T1000 (cell line): ENCODE results near the gene APRT.
A peak's percentile ranks its signal among the peaks of the same experiment; 100 is the strongest.

Source experiments
- DNase-seq: peaks from one replicate; lab custom pipeline; 2025; ENCODE audit warnings: mixed read lengths; lab: John Stamatoyannopoulos, UW

APRT gene

GRCh38 chr16:88822281-88823040, 10.7 kb upstream of the APRT start:
- no peak for DNase-seq

- DNase-seq: no peak
These were observed 9.6 kb upstream of the APRT start for GRCh38 chr16:88821168-88821850.

- no peak for DNase-seq
These were observed 8.8 kb upstream of the APRT start for GRCh38 chr16:88820385-88821025.

- DNase-seq: no peak
These were observed 7.4 kb upstream of the APRT start for GRCh38 chr16:88819126-88819525.

GRCh38 chr16:88818575-88818874, 6.8 kb upstream of the APRT start:
- no peak for DNase-seq

- DNase-seq: no peak
These were observed 6.3 kb upstream of the APRT start for GRCh38 chr16:88817785-88818574.

GRCh38 chr16:88816736-88817535, 5.2 kb upstream of the APRT start:
- DNase-seq: no peak

GRCh38 chr16:88815901-88816589, 4.3 kb upstream of the APRT start:
- no peak for DNase-seq

GRCh38 chr16:88815227-88815626, 3.5 kb upstream of the APRT start:
- no peak for DNase-seq

GRCh38 chr16:88814144-88814502, 2.4 kb upstream of the APRT start:
- no peak for DNase-seq

GRCh38 chr16:88813269-88814143, 1.8 kb upstream of the APRT start:
- DNase-seq: no peak

- no peak for DNase-seq
These were observed 963 bp upstream of the APRT start for GRCh38 chr16:88812513-88813268.

- DNase-seq: peak; percentile 62
These were observed 588 bp downstream of the APRT start for GRCh38 chr16:88810912-88811768.

- no peak for DNase-seq
These were observed 1.4 kb downstream of the APRT start for GRCh38 chr16:88810166-88810911.

GRCh38 chr16:88809676-88810165, 2.0 kb downstream of the APRT start:
- DNase-seq: no peak

- no peak for DNase-seq
These were observed 2.6 kb downstream of the APRT start for GRCh38 chr16:88809068-88809675.
